Kidney epithelial cell (primary cell): ENCODE results near the gene CADM2. TPM values are rescaled to one million over a fixed set of nuclear protein-coding genes. Genes with fewer than 3 reads are reported as not detected.

Source experiments
- DNase-seq: peaks from one replicate; pipeline ENCODE4 v3.0.0-alpha.2; 2010; ENCODE audit warnings: low read depth
- H3K27me3 ChIP-seq: 2 replicates; pipeline ENCODE4 v1.6.0; 2011; ENCODE audit warnings: low read length; ENCODE audit not compliant: control insufficient read depth, insufficient read depth
- H3K36me3 ChIP-seq: 2 replicates; pipeline ENCODE4 v1.5.1; 2011; ENCODE audit warnings: low read length; ENCODE audit not compliant: control insufficient read depth, insufficient read depth
- H3K4me3 ChIP-seq: 2 replicates; pipeline ENCODE4 v1.5.1; 2011; ENCODE audit warnings: low read depth, mild to moderate bottlenecking, control low read depth, low read length
- total RNA-seq: library from RNA; depleted of rRNA; stranded (reverse); fragments of >200 nt; gene quantifications from 2 replicates; pipeline ENCODE4 v1.2.3, GENCODE V29; 2015
- TF ChIP-seq, protein P1 (sequence below): IDR thresholded peaks from 2 replicates; pipeline ENCODE4 v1.5.1; 2011; ENCODE audit warnings: mild to moderate bottlenecking, moderate library complexity, low read length, control low read depth, inconsistent platforms; ENCODE audit not compliant: insufficient read depth, poor library complexity, severe bottlenecking

The CADM2 gene
- total RNA-seq, 1 donor from 2014 or later: 0.42 TPM

DNA sequence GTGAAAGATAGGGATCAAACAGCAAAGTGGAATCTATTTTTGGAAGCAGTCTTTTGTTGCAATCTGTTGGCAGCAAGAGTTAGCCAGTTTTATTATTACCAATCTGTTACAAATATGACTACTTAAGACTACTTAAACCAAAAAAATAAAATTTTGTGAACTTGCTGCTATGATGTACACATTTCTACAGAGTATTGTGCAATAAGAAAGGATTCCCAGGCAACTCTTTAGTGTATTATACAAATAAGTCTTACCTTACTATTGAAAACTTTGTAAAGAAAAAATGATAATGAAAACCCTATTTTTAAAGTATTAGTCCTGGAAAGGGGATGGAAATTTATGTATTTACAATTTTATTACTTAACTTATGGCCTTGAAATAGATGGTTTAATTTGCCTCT is 44.7 kb downstream of the CADM2 start:
- TF ChIP-seq, protein P1, sequence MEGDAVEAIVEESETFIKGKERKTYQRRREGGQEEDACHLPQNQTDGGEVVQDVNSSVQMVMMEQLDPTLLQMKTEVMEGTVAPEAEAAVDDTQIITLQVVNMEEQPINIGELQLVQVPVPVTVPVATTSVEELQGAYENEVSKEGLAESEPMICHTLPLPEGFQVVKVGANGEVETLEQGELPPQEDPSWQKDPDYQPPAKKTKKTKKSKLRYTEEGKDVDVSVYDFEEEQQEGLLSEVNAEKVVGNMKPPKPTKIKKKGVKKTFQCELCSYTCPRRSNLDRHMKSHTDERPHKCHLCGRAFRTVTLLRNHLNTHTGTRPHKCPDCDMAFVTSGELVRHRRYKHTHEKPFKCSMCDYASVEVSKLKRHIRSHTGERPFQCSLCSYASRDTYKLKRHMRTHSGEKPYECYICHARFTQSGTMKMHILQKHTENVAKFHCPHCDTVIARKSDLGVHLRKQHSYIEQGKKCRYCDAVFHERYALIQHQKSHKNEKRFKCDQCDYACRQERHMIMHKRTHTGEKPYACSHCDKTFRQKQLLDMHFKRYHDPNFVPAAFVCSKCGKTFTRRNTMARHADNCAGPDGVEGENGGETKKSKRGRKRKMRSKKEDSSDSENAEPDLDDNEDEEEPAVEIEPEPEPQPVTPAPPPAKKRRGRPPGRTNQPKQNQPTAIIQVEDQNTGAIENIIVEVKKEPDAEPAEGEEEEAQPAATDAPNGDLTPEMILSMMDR: no peak
- no peaks in the 10 kb centered on the region for H3K36me3 ChIP-seq
- H3K4me3 ChIP-seq: no peak overlapping the region
- no peaks in the 10 kb centered on the region for H3K27me3 ChIP-seq
- DNase-seq: no peak

DNA sequence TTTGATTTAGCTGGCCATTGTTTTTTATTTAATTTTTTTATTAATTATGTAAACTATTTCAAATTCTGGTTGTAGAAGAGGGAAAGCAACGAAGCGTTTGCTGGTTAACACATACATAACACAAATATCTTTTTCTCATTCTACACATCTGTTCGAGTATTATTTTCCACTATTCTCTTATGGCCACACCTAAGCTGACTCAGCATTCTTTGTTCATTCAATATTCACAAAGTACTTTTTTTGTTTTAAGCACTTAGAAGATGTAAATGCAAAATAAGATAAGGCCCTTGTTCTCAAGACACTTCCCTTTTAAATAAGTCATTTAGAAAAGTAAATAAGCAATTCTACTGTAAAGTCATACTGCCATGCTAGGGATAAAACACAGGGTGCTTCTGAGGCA is 45.4 kb downstream of the CADM2 start:
- DNase-seq: no peak
- TF ChIP-seq, protein P1: no peak
- H3K36me3 ChIP-seq: no peaks in the 10 kb centered on the region

DNA sequence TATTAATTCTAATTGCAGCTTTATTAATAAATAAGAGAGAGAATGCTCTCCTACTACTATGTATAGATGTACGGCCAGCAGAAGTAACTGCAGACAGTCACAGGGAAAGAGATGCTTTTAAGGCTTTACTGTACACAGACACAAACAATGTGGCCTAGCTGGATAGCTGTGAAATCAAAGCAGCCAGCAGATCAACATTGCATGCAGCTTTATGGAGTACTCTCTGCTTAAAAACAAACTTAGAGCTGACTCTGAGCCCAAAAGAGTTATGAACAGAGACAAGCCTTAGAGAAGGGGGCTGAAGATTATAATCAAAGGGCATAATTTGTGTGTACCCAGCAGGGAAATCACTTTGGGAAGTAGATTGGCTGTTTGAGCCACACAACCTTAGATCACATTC is 47.2 kb downstream of the CADM2 start:
- Histone ChIP-seq H3K4me3 (no peak overlapping the region), H3K27me3 (no peaks in the 10 kb centered on the region), H3K36me3 (no peaks in the 10 kb centered on the region)
- TF ChIP-seq, protein P1: no peak
- DNase-seq: no peak

More for the DNA sequence above, 45.4 kb downstream of the CADM2 start:
- Histone ChIP-seq H3K4me3 (no peak overlapping the region), H3K27me3 (no peaks in the 10 kb centered on the region)

DNA sequence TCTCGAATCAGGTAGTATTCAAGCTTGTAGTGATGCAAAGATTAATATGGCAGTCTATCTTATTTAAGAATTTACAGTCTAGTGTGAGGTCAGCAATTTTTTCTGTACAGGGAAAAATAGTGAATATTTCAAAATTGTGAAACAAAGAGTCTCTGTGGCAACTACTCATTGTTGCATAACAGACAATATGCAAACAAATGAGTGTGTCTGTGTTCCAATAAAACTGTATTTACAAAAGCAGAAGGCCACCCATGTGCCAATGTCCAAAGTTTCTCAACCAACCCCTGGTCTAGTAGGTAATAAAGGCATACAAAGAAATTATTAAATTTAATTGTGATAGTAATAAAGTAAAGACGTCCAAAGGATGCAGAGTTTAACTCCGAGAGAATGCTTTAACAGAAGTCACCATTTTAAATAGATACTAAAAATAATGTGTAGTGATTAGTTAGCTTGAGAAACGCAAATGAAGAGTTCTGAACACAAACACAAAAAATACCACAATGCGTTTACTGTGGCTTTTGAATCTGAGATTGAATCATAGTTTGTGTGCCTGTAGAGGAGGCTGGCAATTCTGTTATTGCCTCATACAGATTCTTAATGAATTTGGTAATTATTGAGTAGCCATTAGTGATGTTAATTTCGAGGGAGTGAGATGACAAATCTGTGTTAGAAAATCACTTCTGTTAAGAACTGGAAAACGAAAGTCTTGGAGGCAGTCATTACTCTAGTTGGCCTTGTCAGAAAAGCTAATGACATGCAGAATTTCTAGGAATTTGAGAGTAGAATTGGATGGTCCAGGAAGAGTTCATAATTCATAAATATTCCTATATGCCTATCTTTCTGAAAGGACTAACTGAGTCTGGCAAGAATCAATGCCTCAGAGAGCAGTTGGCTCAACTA is 48.7 kb downstream of the CADM2 start:
- no peak overlapping the region for H3K4me3 ChIP-seq
- TF ChIP-seq, protein P1: no peak
- no peak for DNase-seq
- H3K36me3 ChIP-seq: no peaks in the 10 kb centered on the region
- H3K27me3 ChIP-seq: no peaks in the 10 kb centered on the region

DNA sequence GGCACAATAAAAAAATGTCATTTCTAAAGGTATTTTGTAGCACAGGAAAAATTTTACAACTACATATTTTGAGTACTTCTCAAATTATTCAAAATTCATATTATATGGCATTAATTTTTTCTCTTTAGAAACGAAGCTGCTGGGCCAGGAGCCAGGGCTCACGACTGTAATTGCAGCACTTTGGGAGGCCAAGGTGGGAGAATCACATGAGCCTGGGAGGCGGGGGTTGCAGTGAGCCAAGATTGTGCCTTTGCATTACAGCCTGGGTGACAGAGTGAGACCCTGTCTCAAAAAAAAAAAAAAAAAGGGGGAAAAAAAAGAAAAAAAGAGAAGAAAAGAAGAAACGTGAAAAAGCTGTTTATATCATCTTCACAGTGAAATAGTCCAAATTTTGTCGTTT is 62.0 kb downstream of the CADM2 start:
- no peaks in the 10 kb centered on the region for H3K36me3 ChIP-seq
- H3K27me3 ChIP-seq: no peaks in the 10 kb centered on the region
- TF ChIP-seq, protein P1: no peak
- no peak for DNase-seq
- no peak overlapping the region for H3K4me3 ChIP-seq
